ENCODE measurements around the gene TAGLN3. TPM values are rescaled to one million over a fixed set of nuclear protein-coding genes. Genes with fewer than 3 reads are reported as not detected.
A peak's percentile ranks its signal among the peaks of the same experiment; 100 is the strongest.

Gene TAGLN3
- total and polyA plus RNA-seq, 2 of the 13 experiments (the other 11 are each of a cell fraction or from before 2014, with no cell fraction given), result 0.51 to 0.91 TPM

- FAIRE-seq (no peak), DNase-seq (ENCODE audit: low spot score) (no peak), ATAC-seq (peak; percentile 18; the same call in 2 of the 3 replicates)
- WGBS (ENCODE audit: low lambda C conversion rate), result 16% methylated on average over 5 of the region's 5 CpGs
- peaks cover 0 to 5% of the 10 kb centered on the region in 2 experiments; a peak in 1 of 5 replicates for H3K27me3 ChIP-seq (ENCODE audit: control insufficient read depth in 1 of 2, insufficient read depth in 2 of 2, low read length in 2 of 2)
- H3K27ac ChIP-seq (ENCODE audit: extremely low read length, insufficient read depth, low read length), result no peak overlapping the region
- intact Hi-C loops (cut with micrococcal nuclease; ENCODE audit: unreplicated experiment) (loop anchor here (1.0 to 10.0 kb wide), 3 partner anchors 24 to 439 kb away; no protein-coding TSS in a partner anchor), in situ Hi-C loops (cut with HindIII; ENCODE audit: extremely low pct_ligation_motif_present, low pct_unique_long_range_greater_than_20kb) (no loop called here)
- no peak overlapping the region for H2AFZ ChIP-seq (ENCODE audit: low read length)
- ChIA-PET POLR2A (interaction anchor here (0.6 to 1.7 kb wide), 5 partner anchors 8 to 35 kb away, joined by 3 to 21 read pairs (median 5); partner anchors contain the start of genes ABHD10 and TAGLN3), CTCF (ENCODE audit: low intra/inter-chr PET ratio, low total read pairs) (interaction anchor here (2.0 to 2.3 kb wide), 2 partner anchors 25 to 345 kb away, joined by 6 to 28 read pairs; no protein-coding TSS in a partner anchor)
- H3K4me3 ChIP-seq (replicated peaks in 1 of 3; ENCODE audit: insufficient read depth in 1 of 3, low read depth in 2 of 3, low read length in 3 of 3), result no peak overlapping the region
- no peaks in the 10 kb centered on the region for H3K9me3 ChIP-seq (ENCODE audit: low read length)
- H3K4me1 ChIP-seq (ENCODE audit: insufficient read depth, low read length), result peaks cover 12% of the 10 kb centered on the region
- H3K79me2 ChIP-seq (ENCODE audit: insufficient read depth, low read length), result no peaks in the 10 kb centered on the region
- H3K9ac ChIP-seq (ENCODE audit: insufficient read depth, low read depth, low read length), result no peak overlapping the region
- peak overlapping the region; percentile 99 for H3K4me2 ChIP-seq (ENCODE audit: low read depth, low read length)
- H3K36me3 ChIP-seq (replicated peaks in 1 of 2; ENCODE audit: control insufficient read depth in 1 of 2, insufficient read depth in 2 of 2, low read length in 2 of 2), result no peaks in the 10 kb centered on the region
- H4K20me1 ChIP-seq (ENCODE audit: insufficient read depth, low read length), result no peaks in the 10 kb centered on the region
- BruUV-seq (replicated peaks), result no TSS peak
- TF ChIP-seq MED1 (CRISPR knock-in tag; IDR thresholded peaks at IDR 0.05) (no peak), RBM22 (optimal IDR thresholded peaks at IDR 0.05; ENCODE audit: low read length) (no peak), ZNF614 (CRISPR knock-in tag; IDR thresholded peaks at IDR 0.05; ENCODE audit: borderline replicate concordance) (no peak), ZNF780A (CRISPR knock-in tag; IDR thresholded peaks at IDR 0.05) (no peak), ZNF484 (CRISPR knock-in tag; IDR thresholded peaks at IDR 0.05; ENCODE audit: borderline replicate concordance, low read depth) (no peak), CEBPB (IDR thresholded peaks at IDR 0.05; ENCODE audit: borderline replicate concordance, low read depth, low read length) (no peak)
- TF ChIP-seq, protein P1, sequence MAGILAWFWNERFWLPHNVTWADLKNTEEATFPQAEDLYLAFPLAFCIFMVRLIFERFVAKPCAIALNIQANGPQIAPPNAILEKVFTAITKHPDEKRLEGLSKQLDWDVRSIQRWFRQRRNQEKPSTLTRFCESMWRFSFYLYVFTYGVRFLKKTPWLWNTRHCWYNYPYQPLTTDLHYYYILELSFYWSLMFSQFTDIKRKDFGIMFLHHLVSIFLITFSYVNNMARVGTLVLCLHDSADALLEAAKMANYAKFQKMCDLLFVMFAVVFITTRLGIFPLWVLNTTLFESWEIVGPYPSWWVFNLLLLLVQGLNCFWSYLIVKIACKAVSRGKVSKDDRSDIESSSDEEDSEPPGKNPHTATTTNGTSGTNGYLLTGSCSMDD (CRISPR knock-in tag; IDR thresholded peaks at IDR 0.05), result no peak
These were observed 15.0 kb downstream of the TAGLN3 start for GRCh38 chr3:112013784-112014143.

DNA sequence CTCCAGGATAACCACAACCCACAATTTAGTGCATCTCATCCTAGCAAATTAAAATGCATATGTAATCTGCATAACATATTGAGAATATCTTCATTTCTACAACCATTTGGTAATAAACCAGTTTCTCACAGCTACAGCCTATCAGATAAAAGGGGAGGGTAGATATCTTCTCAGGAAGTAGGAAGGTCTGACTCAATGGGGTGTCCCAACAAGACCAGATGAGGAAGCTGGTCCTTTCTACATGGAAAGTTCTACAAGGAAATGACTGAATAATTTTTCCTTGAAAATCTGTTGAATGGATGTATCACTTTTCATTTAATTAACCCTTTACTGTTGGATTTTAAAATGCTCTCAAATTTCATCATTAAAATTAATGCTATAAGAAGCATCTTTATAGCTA lies 18.4 kb downstream of the TAGLN3 start:
- peaks cover 0 to 5% of the 10 kb centered on the region in 2 experiments; a peak in 1 of 5 replicates for H3K27me3 ChIP-seq (ENCODE audit: control insufficient read depth in 1 of 2, insufficient read depth in 2 of 2, low read length in 2 of 2)
- no peak for ATAC-seq
- no peaks in the 10 kb centered on the region for H4K20me1 ChIP-seq (ENCODE audit: insufficient read depth, low read length)
- POLR2A ChIA-PET, result no interaction called here
- in situ Hi-C loops (cut with HindIII; ENCODE audit: extremely low pct_ligation_motif_present, low pct_unique_long_range_greater_than_20kb) (no loop called here), intact Hi-C loops (cut with micrococcal nuclease; ENCODE audit: unreplicated experiment) (loop anchor here (10.0 kb wide), 1 partner anchor 442 kb away; no protein-coding TSS in a partner anchor)
- H3K9ac ChIP-seq (ENCODE audit: insufficient read depth, low read depth, low read length), result no peak overlapping the region
- no peak overlapping the region for H3K4me3 ChIP-seq (replicated peaks in 1 of 3; ENCODE audit: insufficient read depth in 1 of 3, low read depth in 2 of 3, low read length in 3 of 3)
- peaks cover 8% of the 10 kb centered on the region; the same call in 1 of the 2 replicates for H3K4me1 ChIP-seq (ENCODE audit: insufficient read depth, low read length)
- no TSS peak for BruUV-seq (replicated peaks)
- CTCF ChIA-PET (ENCODE audit: low intra/inter-chr PET ratio, low total read pairs), result no interaction called here
- H2AFZ ChIP-seq (ENCODE audit: low read length), result no peak overlapping the region
- H3K36me3 ChIP-seq (replicated peaks in 1 of 2; ENCODE audit: control insufficient read depth in 1 of 2, insufficient read depth in 2 of 2, low read length in 2 of 2), result no peaks in the 10 kb centered on the region
- no peak for DNase-seq (ENCODE audit: low spot score)
- no peak overlapping the region for H3K27ac ChIP-seq (ENCODE audit: extremely low read length, insufficient read depth, low read length)
- H3K4me2 ChIP-seq (ENCODE audit: low read depth, low read length), result no peak overlapping the region
- H3K9me3 ChIP-seq (ENCODE audit: low read length), result no peaks in the 10 kb centered on the region
- H3K79me2 ChIP-seq (ENCODE audit: insufficient read depth, low read length), result no peaks in the 10 kb centered on the region
- no peak for FAIRE-seq
- TF ChIP-seq ATF7 (IDR thresholded peaks at IDR 0.05), result no peak
- no peak for TF ChIP-seq ATF7 (CRISPR knock-in tag; IDR thresholded peaks at IDR 0.05)
- TF ChIP-seq FOXK2 (IDR thresholded peaks at IDR 0.05), result no peak
- TF ChIP-seq ZNF678 (CRISPR knock-in tag; IDR thresholded peaks at IDR 0.05), result no peak
- TF ChIP-seq ATF3 (CRISPR knock-in tag; IDR thresholded peaks at IDR 0.05), result no peak
- no peak for TF ChIP-seq ZNF790 (CRISPR knock-in tag; IDR thresholded peaks at IDR 0.05; ENCODE audit: borderline replicate concordance)
- no peak for TF ChIP-seq ZNF615 (CRISPR knock-in tag; IDR thresholded peaks at IDR 0.05; ENCODE audit: borderline replicate concordance)
- TF ChIP-seq PRDM10 (CRISPR knock-in tag; IDR thresholded peaks at IDR 0.05; ENCODE audit: low read depth), result no peak
- TF ChIP-seq ERF (CRISPR knock-in tag; IDR thresholded peaks at IDR 0.05), result no peak
